Measurements from ENCODE around the gene GAREM1.

GAREM1 gene

GRCh38 chr18:32280188-32280783, 190.4 kb downstream of the GAREM1 start:
- Mint-ChIP-seq H3K27ac (no peak overlapping the region), H3K4me3 (no peak overlapping the region), H3K27me3 (ENCODE audit: low read depth, poor library complexity) (no peaks in the 10 kb centered on the region), H3K9me3 (peaks cover 4% of the 10 kb centered on the region), H3K36me3 (ENCODE audit: low read depth) (peaks cover 38% of the 10 kb centered on the region), H3K4me1 (peaks cover 28% of the 10 kb centered on the region)
- TF ChIP-seq, protein P1, sequence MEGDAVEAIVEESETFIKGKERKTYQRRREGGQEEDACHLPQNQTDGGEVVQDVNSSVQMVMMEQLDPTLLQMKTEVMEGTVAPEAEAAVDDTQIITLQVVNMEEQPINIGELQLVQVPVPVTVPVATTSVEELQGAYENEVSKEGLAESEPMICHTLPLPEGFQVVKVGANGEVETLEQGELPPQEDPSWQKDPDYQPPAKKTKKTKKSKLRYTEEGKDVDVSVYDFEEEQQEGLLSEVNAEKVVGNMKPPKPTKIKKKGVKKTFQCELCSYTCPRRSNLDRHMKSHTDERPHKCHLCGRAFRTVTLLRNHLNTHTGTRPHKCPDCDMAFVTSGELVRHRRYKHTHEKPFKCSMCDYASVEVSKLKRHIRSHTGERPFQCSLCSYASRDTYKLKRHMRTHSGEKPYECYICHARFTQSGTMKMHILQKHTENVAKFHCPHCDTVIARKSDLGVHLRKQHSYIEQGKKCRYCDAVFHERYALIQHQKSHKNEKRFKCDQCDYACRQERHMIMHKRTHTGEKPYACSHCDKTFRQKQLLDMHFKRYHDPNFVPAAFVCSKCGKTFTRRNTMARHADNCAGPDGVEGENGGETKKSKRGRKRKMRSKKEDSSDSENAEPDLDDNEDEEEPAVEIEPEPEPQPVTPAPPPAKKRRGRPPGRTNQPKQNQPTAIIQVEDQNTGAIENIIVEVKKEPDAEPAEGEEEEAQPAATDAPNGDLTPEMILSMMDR (IDR thresholded peaks at IDR 0.05), result no peak
- no peak for DNase-seq

DNA sequence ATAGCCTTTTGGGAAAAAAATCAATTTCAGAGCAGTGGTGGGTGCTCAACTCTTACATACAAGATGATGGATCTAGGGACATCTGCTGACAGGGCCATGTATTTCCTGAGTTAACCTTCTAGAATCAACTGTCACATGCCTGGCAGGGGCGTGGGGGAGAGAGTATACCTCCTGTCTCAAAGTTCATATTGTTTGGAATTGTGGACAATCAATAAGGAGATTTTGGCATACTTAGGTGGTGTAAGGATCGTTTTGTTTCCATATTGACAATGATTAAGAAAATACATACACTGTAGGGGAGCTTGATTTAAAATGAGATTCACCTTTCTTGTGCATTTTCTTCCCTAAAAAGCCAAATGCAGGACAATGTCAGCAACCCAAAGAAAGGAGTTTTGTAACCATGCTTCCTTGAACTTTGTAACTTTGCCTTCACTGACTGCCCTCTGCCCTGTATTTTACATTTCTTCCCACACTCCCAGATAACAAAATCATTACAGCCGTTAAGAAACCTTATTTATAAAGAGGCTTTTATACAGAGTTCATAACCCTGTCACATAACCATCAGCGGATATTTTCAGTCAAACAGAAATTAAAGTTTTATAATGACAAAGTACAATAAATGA, 192.4 kb downstream of the GAREM1 start:
- H3K27ac Mint-ChIP-seq, result peak overlapping the region; percentile 55

GRCh38 chr18:32277549-32277948, 193.1 kb downstream of the GAREM1 start:
- Mint-ChIP-seq H3K4me3 (no peak overlapping the region), H3K27ac (peak overlapping the region; percentile 55), H3K4me1 (peaks cover 32% of the 10 kb centered on the region), H3K9me3 (peaks cover 4% of the 10 kb centered on the region), H3K27me3 (ENCODE audit: low read depth, poor library complexity) (no peaks in the 10 kb centered on the region), H3K36me3 (ENCODE audit: low read depth) (peaks cover 32% of the 10 kb centered on the region)
- no peak for DNase-seq
- TF ChIP-seq, protein P1 (IDR thresholded peaks at IDR 0.05), result no peak

More for the DNA sequence above, 192.4 kb downstream of the GAREM1 start:
- Mint-ChIP-seq H3K36me3 (ENCODE audit: low read depth) (peaks cover 36% of the 10 kb centered on the region), H3K27me3 (ENCODE audit: low read depth, poor library complexity) (no peaks in the 10 kb centered on the region), H3K4me3 (no peak overlapping the region), H3K9me3 (peaks cover 4% of the 10 kb centered on the region), H3K4me1 (peaks cover 32% of the 10 kb centered on the region)
- no peak for DNase-seq
- TF ChIP-seq, protein P1 (IDR thresholded peaks at IDR 0.05), result no peak

- TF ChIP-seq, protein P1 (IDR thresholded peaks at IDR 0.05), result no peak
- H3K36me3 Mint-ChIP-seq (ENCODE audit: low read depth), result peaks cover 30% of the 10 kb centered on the region
- H3K27me3 Mint-ChIP-seq (ENCODE audit: low read depth, poor library complexity), result no peaks in the 10 kb centered on the region
- H3K4me3 Mint-ChIP-seq, result no peak overlapping the region
- peaks cover 32% of the 10 kb centered on the region for H3K4me1 Mint-ChIP-seq
- DNase-seq, result no peak
- peak overlapping the region; percentile 71 for H3K27ac Mint-ChIP-seq
- peaks cover 4% of the 10 kb centered on the region for H3K9me3 Mint-ChIP-seq
Measured at GRCh38 chr18:32276906-32277305, 193.8 kb downstream of the GAREM1 start.

- Mint-ChIP-seq H3K27me3 (ENCODE audit: low read depth, poor library complexity) (no peaks in the 10 kb centered on the region), H3K9me3 (peaks cover 4% of the 10 kb centered on the region), H3K4me1 (peaks cover 32% of the 10 kb centered on the region), H3K27ac (peak overlapping the region; percentile 71), H3K36me3 (ENCODE audit: low read depth) (peaks cover 29% of the 10 kb centered on the region), H3K4me3 (no peak overlapping the region)
- TF ChIP-seq, protein P1 (IDR thresholded peaks at IDR 0.05), result no peak
- no peak for DNase-seq
Measured at GRCh38 chr18:32276256-32276655, 194.4 kb downstream of the GAREM1 start.

GRCh38 chr18:32275221-32275620, 195.5 kb downstream of the GAREM1 start:
- no peak overlapping the region for H3K27ac Mint-ChIP-seq
- H3K36me3 Mint-ChIP-seq (ENCODE audit: low read depth), result peaks cover 22% of the 10 kb centered on the region
- no peak for DNase-seq
- H3K4me3 Mint-ChIP-seq, result no peak overlapping the region
- peaks cover 4% of the 10 kb centered on the region for H3K9me3 Mint-ChIP-seq
- H3K27me3 Mint-ChIP-seq (ENCODE audit: low read depth, poor library complexity), result no peaks in the 10 kb centered on the region
- H3K4me1 Mint-ChIP-seq, result peaks cover 32% of the 10 kb centered on the region
- TF ChIP-seq, protein P1 (IDR thresholded peaks at IDR 0.05), result no peak

All from nephron progenitor cell (in vitro differentiated cells).